HG02610 (cell line): ENCODE results near the gene IGFBP5.

Experiments used
- ATAC-seq: cut with Tn5 transposase; IDR thresholded peaks from one replicate; pipeline ENCODE4 v1.9.1; 2021; ENCODE audit warnings: mild to moderate bottlenecking, moderate library complexity; ENCODE audit not compliant: unreplicated experiment

Gene IGFBP5

GRCh38 chr2:216715402-216715974 lies 20.1 kb upstream of the IGFBP5 start:
- ATAC-seq, result no peak

- no peak for ATAC-seq
Measured at GRCh38 chr2:216714376-216714775, 19.0 kb upstream of the IGFBP5 start.

DNA sequence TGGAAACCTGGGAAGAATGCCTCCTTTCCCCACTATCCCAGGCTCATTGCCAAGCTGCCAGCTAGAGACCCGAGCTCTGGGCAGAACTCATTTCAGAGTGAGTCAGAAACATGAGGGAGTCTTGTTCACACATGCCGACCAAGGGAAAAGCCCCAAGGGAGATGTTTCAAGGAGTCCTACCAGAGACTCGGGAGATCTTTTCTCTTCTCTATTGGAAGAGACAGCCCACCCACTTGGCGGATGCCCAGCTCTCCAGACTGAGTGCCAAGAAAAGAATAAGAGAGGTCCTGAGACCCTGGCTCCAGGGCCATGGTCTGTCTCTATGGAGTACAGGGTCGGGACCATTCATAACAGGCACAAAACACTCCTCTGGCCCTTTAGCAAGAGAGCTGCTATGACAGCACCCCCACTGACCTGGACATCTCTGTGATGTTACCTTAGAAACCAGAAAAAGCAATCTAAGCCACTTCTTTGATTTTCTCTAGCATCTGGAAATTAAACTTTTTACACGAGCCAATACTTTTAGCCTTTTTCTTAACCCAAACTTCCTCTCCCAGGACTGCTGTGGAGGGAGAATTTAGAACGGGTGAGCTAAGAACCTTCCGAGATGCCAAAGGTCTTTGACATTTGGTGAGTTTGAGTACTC lies 18.5 kb upstream of the IGFBP5 start:
- ATAC-seq, result no peak

- no peak for ATAC-seq
Measured at GRCh38 chr2:216711348-216711747, 16.0 kb upstream of the IGFBP5 start.

DNA sequence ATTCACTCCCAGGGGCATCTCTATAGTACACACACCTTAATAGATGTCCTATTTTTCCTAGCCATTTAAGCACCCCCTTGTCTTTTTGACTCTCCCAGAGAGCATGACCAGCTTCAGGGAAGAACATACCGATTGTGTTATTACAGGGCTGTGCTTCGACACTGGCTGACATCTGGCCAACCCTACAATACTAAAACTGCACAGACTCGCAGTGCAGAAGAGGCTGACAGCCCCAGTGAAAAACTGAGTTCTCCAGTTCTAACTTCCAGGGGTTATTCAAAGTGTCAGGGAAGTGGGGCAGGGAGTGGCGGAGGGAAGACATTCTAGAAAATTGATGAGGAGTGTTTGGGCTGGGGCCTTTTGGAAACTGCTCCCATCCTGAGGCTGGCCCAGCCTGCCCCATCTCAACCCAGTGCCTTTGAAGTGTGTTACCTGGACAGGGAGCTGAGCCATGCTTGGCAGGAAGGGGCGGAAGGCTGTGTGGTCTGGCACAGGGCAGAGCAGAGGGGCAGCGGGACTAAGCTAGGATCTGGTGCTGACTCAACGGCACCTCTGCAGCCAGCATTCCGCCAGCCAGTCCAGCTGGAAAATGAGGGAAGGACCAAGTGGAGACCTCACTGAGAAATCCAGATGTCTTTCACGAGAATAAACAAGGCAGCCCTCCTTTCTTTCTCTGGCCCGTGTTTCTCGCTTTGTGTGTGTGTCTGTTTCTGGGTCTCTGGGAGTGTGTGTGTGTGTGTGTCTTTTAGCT lies 15.4 kb upstream of the IGFBP5 start:
- no peak for ATAC-seq

DNA sequence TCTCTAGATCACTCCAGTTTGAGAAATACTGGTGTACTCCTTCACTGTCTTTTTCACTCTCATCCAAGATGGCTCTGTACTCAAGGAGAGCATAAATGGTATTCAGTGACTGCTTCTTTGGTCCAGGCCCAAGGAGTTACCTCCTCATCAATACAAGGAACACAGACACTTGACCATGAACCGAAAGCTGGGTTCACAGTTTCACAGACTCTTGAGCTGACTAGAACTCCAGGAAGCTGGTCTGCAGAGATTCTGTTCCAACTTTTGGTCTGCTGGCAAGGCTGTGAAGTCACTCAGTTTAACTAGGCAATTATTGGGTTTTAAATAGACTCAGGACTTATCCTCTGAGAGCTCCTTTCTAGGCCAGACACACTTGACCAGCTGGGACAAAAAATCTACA lies 7.4 kb upstream of the IGFBP5 start:
- no peak for ATAC-seq

- ATAC-seq, result no peak
Measured at GRCh38 chr2:216701544-216701943, 6.2 kb upstream of the IGFBP5 start.

DNA sequence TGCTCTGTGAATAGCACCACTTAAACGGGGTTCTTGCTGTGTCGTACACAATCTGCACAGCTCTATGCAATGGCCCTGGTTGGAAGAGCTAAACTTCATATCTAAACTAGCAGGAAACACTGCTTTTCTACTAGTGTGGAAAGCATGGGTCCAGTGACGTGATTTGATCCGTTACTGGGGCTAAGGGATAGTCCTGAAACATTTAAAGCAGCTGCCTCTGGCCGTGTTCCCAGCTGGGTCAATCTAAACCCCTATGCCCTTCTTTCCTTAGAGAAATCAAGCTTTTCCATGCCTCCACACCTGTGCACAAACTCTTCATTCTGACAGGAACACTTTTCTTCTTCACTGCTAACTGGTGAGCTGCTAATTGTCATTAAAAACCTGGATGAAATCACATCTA lies 5.4 kb upstream of the IGFBP5 start:
- no peak for ATAC-seq

GRCh38 chr2:216700088-216700567 lies 4.8 kb upstream of the IGFBP5 start:
- ATAC-seq, result no peak

GRCh38 chr2:216698895-216699294 lies 3.5 kb upstream of the IGFBP5 start:
- peak; percentile 41 for ATAC-seq

- no peak for ATAC-seq
Measured at GRCh38 chr2:216698293-216698692, 2.9 kb upstream of the IGFBP5 start.

DNA sequence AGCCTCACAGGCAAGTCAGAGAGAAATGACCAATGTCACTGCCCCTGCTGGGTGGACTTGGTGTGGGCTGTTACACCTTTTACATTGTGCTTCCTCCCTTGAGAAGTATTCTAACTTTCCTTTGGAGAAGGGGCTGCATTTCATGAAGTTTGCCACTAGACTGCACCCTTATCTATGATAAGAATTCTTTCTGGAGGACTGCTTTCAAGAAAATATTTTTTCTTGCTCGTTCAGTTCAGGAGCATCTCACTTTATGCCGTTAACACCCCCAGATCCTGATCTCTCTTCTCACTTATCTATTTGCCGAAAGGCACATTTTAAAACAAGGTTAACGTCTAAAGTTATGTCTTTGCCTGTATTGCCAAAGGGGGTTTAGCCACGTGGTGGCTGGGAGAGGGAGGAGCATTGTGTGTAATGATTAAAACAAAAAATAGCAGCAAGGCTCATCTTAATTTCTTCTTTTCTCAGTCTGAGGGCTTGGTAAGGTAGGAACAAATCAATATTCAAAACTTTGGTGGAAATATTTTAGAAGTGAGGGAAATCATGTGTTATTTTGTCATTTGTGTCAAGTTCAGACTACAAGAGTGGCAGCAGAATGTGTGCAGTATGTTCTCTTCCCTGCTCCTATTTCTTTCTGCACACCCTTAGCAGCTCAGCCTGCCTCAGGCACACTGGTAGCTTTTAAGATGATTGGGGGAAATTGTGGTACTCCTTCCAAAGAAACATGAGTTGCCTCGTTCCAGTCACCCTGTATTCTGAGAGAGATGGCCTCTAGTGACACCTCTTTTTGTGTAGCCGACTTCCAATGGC lies 1.6 kb upstream of the IGFBP5 start:
- ATAC-seq, result no peak

- no peak for ATAC-seq
Measured at GRCh38 chr2:216696321-216696720, 972 bp upstream of the IGFBP5 start.

DNA sequence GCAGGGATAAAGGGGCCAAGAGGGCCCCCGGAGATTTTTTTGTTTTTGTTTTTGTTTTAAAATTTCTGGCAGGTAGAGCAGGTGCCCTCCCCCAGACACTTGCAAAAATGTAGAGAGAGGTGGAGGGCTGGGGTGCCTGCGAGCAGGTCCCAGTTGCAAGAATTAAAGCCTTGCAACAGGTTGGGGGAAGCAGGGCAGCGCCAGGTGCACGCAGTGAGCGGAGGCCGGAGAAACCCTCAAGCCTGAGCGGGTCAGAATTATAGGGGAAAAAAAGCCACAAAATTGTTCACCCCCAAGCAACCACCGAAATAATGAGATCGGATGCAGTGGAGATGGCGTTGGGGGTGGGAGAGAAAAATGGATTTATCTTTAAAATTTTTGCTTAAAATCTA lies 527 bp downstream of the IGFBP5 start:
- no peak for ATAC-seq

DNA sequence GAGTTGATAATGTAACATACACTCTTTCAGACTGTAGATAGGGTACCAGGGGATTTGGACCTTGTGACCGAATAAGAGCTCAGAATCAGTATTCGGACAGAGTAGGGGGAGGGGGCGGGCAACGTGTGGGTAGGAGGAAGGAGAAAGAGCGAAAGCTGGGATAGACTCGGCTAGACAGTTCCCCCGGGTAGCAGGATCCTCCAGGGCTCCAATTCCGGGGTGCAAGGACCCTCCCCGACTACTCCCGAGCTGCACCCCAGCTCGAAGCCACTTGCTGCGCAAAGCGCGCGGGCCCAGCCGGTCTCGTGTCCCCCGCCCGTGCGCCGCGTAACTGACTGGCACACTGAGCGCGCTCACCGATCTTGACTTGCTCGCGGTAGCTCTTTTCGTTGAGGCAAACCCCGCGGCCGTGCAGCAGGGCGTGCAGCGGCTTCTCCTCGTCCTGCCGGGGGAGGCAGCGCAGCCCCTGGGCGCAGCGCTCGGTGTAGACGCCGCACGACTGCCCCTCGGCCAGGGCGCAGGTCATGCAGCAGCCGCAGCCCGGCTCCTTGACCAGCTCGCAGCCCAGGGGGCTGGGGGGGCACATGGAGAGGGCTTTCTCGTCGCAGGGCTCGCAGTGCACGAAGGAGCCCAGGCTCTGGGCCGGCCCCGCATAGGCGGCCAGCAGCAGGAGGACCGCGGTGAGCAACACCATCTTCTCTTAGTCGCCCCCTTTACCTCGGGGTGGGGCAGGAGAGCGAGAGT lies 1.1 kb downstream of the IGFBP5 start:
- no peak for ATAC-seq

DNA sequence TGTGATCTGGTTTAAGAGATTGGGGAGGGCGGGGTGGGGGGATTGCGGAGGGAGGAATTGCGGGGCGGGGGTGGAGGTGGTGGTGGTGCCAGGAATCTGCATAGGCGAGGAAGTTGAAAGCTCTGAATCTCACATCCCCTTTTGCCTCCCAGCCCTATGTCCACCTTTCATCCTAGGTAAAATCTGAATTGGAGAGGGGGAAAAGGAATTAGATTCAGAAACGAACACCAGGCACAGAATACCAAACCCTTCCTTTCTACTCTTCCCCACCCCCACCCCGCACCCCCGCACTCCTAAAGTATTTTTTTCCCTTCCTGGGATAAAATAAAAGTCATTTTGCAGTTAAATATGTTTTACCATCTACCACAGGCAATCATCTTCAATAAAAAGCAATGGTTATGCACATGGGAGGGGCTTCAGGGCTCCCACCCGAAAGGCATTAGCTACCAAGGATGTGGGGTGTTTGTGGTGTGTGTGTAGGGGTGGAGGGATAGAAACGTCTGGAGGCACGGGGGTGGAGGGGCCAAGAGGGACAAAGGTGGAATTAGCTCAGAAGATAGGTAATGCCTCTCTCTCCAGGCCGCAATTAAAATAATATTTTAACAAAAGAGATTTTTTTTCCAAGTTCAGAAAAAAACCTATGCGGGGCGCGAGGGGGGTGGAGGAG lies 1.8 kb downstream of the IGFBP5 start:
- ATAC-seq, result no peak

DNA sequence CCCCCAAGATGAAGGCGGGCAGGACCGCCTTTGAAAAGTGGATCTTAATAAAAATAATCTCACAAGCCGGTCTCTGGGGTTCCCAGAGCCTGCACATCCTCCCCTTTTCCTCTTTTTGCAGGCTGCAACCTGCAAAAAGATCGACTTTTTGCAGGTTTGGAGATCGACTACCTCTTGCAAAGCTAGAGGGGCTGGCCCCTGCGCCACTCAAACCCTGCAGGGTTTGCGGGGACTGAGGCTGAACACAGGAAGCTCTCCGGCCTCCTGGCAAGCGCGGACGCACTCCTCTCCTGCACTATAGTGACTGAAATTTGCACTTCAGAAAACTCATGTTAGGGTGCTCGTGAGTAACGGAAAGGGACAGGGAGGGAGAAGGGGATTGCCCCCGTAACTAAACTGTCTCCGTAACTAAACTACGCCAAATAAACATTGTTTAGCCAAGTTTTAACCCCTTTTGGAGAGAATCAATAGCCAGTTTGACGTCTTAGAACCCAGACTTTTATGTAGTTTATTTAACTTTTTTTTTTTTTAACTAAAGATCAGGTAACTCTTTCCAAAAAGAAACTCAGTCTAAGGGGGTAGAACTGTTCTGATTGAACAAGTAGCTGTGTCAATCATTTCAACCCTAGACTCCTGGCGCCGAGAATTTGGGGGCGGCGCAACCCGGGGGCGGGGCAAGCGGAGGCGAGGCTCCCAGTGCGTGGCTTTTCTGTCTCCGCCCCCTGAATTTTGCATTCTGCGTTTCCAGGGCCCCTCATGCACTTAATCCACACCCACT lies 2.5 kb downstream of the IGFBP5 start:
- ATAC-seq, result no peak

GRCh38 chr2:216690853-216691741 lies 4.3 kb downstream of the IGFBP5 start:
- ATAC-seq, result no peak
